ENCODE results near the gene KMT5C.

Gene KMT5C

GRCh38 chr19:55339105-55339888 is at the start of gene KMT5C:
KMT5C (plus strand) TSS chr19:55339876; CDS start chr19:55341937, 2,061 bp downstream.
- no peak for TF ChIP-seq CTCF (IDR thresholded peaks at IDR 0.05; ENCODE audit: extremely low read depth, insufficient read depth, missing control alignments)
- in situ Hi-C loops (cut with MboI; ENCODE audit: low pct_unique_long_range_greater_than_20kb, low sequenced_read_pairs, unreplicated experiment): no loop called here
- peak; percentile 99 for DNase-seq (ENCODE audit: low spot score)

- in situ Hi-C loops (cut with MboI; ENCODE audit: low pct_unique_long_range_greater_than_20kb, low sequenced_read_pairs, unreplicated experiment): no loop called here
- no peak for DNase-seq (ENCODE audit: low spot score)
- no peak for TF ChIP-seq CTCF (IDR thresholded peaks at IDR 0.05; ENCODE audit: extremely low read depth, insufficient read depth, missing control alignments)
These were observed 42.4 kb upstream of the KMT5C start for GRCh38 chr19:55297267-55297666.

GRCh38 chr19:55299991-55300390 is 39.7 kb upstream of the KMT5C start:
- in situ Hi-C loops (cut with MboI; ENCODE audit: low pct_unique_long_range_greater_than_20kb, low sequenced_read_pairs, unreplicated experiment): no loop called here
- no peak for DNase-seq (ENCODE audit: low spot score)
- no peak for TF ChIP-seq CTCF (IDR thresholded peaks at IDR 0.05; ENCODE audit: extremely low read depth, insufficient read depth, missing control alignments)

- DNase-seq (ENCODE audit: low spot score): no peak
- no peak for TF ChIP-seq CTCF (IDR thresholded peaks at IDR 0.05; ENCODE audit: extremely low read depth, insufficient read depth, missing control alignments)
- in situ Hi-C loops (cut with MboI; ENCODE audit: low pct_unique_long_range_greater_than_20kb, low sequenced_read_pairs, unreplicated experiment): no loop called here
These were observed 38.7 kb upstream of the KMT5C start for GRCh38 chr19:55300886-55301458.

GRCh38 chr19:55301459-55302317 is 38.0 kb upstream of the KMT5C start:
- in situ Hi-C loops (cut with MboI; ENCODE audit: low pct_unique_long_range_greater_than_20kb, low sequenced_read_pairs, unreplicated experiment): no loop called here
- peak; percentile 86 for TF ChIP-seq CTCF (IDR thresholded peaks at IDR 0.05; ENCODE audit: extremely low read depth, insufficient read depth, missing control alignments)
- DNase-seq (ENCODE audit: low spot score): peak; percentile 97

GRCh38 chr19:55302318-55302703 is 37.4 kb upstream of the KMT5C start:
- in situ Hi-C loops (cut with MboI; ENCODE audit: low pct_unique_long_range_greater_than_20kb, low sequenced_read_pairs, unreplicated experiment): no loop called here
- no peak for DNase-seq (ENCODE audit: low spot score)

More at GRCh38 chr19:55302318-55302703, 37.4 kb upstream of the KMT5C start:
- TF ChIP-seq CTCF (IDR thresholded peaks at IDR 0.05; ENCODE audit: extremely low read depth, insufficient read depth, missing control alignments): no peak

Measured in GM13977 (cell line).